Measurements from ENCODE around the gene COL1A2.

COL1A2 gene

GRCh38 chr7:94412762-94413322 is 18.1 kb downstream of the COL1A2 start:
- DNase-seq: peak; percentile 42

GRCh38 chr7:94414481-94414880 is 19.8 kb downstream of the COL1A2 start:
- peak; percentile 74 for DNase-seq

GRCh38 chr7:94414980-94415379 is 20.3 kb downstream of the COL1A2 start:
- DNase-seq: no peak

- DNase-seq: no peak
Measured at GRCh38 chr7:94417306-94417705, 22.6 kb downstream of the COL1A2 start.

- no peak for DNase-seq
Measured at GRCh38 chr7:94417901-94418300, 23.2 kb downstream of the COL1A2 start.

- no peak for DNase-seq
Measured at GRCh38 chr7:94418851-94419250, 24.2 kb downstream of the COL1A2 start.

GRCh38 chr7:94420328-94420727 is 25.6 kb downstream of the COL1A2 start:
- no peak for DNase-seq

- no peak for DNase-seq
Measured at GRCh38 chr7:94421681-94422080, 27.0 kb downstream of the COL1A2 start.

- DNase-seq: no peak
Measured at GRCh38 chr7:94422136-94422535, 27.4 kb downstream of the COL1A2 start.

GRCh38 chr7:94422827-94423460 is 28.2 kb downstream of the COL1A2 start:
- no peak for DNase-seq

GRCh38 chr7:94423863-94424735 is 29.4 kb downstream of the COL1A2 start:
- DNase-seq: peak; percentile 87

- no peak for DNase-seq
Measured at GRCh38 chr7:94425546-94425945, 30.9 kb downstream of the COL1A2 start.

- DNase-seq: no peak
Measured at GRCh38 chr7:94426980-94427875, 32.5 kb downstream of the COL1A2 start.

GRCh38 chr7:94429153-94429552 is 34.5 kb downstream of the COL1A2 start:
- no peak for DNase-seq

GRCh38 chr7:94431176-94431575 is 36.5 kb downstream of the COL1A2 start:
- DNase-seq: peak; percentile 19

GRCh38 chr7:94431619-94432280 is 37.1 kb downstream of the COL1A2 start:
- peak; percentile 26 for DNase-seq

- no peak for DNase-seq
Measured at GRCh38 chr7:94432281-94432670, 37.6 kb downstream of the COL1A2 start.

- DNase-seq: no peak
Measured at GRCh38 chr7:94432817-94433216, 38.1 kb downstream of the COL1A2 start.

- no peak for DNase-seq
Measured at GRCh38 chr7:94433224-94433623, 38.5 kb downstream of the COL1A2 start.

- DNase-seq: no peak
Measured at GRCh38 chr7:94434042-94434441, 39.3 kb downstream of the COL1A2 start.

GRCh38 chr7:94436018-94436604 is 41.4 kb downstream of the COL1A2 start:
- DNase-seq: peak; percentile 72

- DNase-seq: no peak
Measured at GRCh38 chr7:94436700-94437099, 42.0 kb downstream of the COL1A2 start.
